GM19328 (cell line): ENCODE measurements around the gene FAM83F.
"Not testable (repeated sequence)": the region's sequence is repeated elsewhere in the genome, so short reads cannot be mapped to it uniquely, and the experiment has no call there.

Experiments
- ATAC-seq: cut with Tn5 transposase; IDR thresholded peaks from one replicate; pipeline ENCODE4 v1.9.1; 2021; ENCODE audit warnings: mild to moderate bottlenecking, moderate library complexity; ENCODE audit not compliant: unreplicated experiment

FAM83F gene

GRCh38 chr22:39992894-39993293 is 1.9 kb upstream of the FAM83F start:
- ATAC-seq = not testable (repeated sequence)

- ATAC-seq = no peak
These were observed 651 bp upstream of the FAM83F start for GRCh38 chr22:39994041-39994565.

- no peak for ATAC-seq
These were observed 869 bp downstream of the FAM83F start for GRCh38 chr22:39995393-39996252.

- no peak for ATAC-seq
These were observed 2.0 kb downstream of the FAM83F start for GRCh38 chr22:39996732-39997131.

DNA sequence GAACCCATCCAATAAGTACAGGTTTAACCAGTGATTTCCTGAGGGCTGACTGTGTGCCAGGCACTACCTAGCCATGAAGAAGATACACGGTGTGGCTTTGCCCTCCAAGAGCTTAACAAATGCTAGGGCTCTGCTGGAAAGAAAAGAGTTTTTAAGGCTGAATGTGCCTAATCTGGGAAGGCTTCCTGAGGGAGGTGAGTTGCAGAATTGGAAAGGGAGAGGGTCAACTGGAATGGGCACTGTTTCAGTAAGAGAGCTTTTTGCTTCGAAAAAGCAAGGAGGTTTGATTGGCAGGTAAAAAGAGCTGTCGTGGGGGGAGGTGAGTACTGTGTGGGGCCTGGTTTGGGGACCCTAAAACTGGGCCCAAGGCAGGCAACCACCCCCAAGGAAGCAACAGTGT is 2.7 kb downstream of the FAM83F start:
- ATAC-seq = no peak

- no peak for ATAC-seq
These were observed 3.4 kb downstream of the FAM83F start for GRCh38 chr22:39997939-39998726.

GRCh38 chr22:39999144-39999757 is 4.5 kb downstream of the FAM83F start:
- ATAC-seq = no peak

DNA sequence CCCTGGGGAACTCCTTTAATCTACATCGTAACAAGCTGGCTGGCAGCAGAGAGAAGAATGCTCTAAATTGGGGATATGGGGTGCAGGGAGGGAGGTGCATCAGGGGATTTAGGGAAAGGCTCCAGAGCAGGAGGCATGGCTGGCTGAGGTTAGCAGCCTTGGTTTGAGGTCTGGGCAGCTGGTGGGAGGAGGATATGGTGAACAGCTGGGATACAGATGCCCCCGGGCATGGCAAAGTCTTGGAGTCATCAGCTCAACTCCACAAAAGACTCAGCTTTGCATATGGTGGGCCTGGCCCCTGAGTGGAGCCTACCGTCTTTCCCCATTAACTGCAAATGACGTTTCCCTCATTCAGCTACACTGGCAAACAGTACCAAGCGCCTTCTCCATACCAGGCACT is 5.4 kb downstream of the FAM83F start:
- no peak for ATAC-seq

- no peak for ATAC-seq
These were observed 6.4 kb downstream of the FAM83F start for GRCh38 chr22:40001106-40001505.

DNA sequence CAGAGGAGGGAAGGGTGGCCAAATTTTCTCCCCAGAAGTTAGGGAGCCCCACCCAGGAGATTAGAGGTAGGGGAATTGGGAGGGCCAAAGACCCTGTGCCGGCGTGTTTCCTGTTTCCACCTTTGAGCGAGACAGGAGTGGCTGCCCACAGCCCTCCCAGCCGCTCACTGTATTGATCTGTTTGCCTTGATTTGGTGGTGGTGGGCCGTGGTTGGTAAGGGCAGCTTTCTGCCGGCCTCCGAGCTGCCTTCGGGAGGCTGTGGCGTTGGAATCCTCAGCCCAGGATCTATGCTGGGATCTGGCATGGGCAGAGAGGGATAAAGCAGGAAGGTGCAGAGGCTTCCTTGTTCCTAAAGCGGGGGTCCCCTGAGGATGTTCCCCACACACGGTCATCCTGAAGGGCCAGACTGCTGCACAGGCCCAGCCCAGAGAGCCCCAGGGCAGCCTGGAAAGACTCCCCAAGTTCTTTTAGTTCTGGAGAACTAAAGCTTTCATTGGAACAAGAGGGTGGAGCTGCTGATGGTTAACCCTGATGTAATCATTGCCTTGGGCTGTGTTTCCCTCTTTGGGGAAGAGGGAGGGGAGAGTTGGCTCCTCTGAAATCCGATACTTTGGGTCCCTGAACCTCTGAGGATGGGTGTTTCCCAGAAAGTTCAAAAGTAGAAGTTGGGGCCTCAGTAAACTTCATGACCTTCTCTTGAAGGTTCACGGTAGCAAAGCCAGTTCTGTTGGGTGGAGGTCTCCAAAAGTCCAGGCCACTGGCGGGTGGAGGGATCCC is 7.2 kb downstream of the FAM83F start:
- no peak for ATAC-seq

GRCh38 chr22:40002935-40003715 is 8.4 kb downstream of the FAM83F start:
- no peak for ATAC-seq

DNA sequence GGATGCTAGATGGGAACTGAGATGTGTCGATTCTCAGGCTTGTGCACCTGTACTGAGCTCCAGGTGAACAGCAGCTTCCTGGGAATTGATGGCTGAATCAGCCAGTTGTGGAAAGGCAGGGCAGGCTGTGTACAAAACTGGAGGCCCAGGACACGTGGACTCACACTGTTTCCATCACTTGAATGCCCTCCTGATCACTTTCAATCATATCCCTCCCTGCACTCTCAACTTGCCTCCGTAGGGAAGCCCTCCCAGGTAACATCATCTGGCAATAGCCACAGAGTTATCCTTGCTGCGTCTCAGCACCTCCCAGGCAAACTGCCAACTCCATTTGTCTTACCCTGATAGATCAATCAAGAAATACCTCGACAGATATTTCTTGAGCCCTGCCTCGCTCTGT is 10.1 kb downstream of the FAM83F start:
- no peak for ATAC-seq

GRCh38 chr22:40006641-40007040 is 11.9 kb downstream of the FAM83F start:
- ATAC-seq = no peak

- ATAC-seq = no peak
These were observed 13.3 kb downstream of the FAM83F start for GRCh38 chr22:40007853-40008710.

- no peak for ATAC-seq
These were observed 14.1 kb downstream of the FAM83F start for GRCh38 chr22:40008726-40009291.

DNA sequence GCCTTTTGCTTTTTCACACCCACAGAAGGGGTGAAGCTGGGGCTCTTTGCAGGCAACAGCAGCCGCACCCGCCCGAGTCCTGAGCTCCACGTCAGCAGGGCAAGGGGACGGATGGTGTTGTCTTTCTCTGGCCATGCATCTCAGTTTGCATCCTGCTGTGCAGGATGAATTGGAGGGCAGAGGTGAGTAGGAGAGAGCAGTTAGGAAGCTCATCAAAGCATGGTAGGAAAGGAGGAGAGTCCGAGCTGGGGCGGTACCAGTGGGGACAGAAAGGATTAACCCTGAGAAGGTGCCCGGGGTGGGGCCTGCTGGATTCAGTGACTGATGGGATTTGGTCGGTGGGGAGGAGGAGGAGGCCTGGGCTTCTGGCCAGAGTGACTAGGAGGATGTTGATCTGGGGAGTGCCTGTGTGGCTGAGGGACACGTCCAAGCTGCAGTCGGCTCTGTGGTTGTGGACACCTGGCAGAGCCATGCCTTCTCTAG is 14.6 kb downstream of the FAM83F start:
- ATAC-seq = no peak

- no peak for ATAC-seq
These were observed 15.4 kb downstream of the FAM83F start for GRCh38 chr22:40009951-40010671.

DNA sequence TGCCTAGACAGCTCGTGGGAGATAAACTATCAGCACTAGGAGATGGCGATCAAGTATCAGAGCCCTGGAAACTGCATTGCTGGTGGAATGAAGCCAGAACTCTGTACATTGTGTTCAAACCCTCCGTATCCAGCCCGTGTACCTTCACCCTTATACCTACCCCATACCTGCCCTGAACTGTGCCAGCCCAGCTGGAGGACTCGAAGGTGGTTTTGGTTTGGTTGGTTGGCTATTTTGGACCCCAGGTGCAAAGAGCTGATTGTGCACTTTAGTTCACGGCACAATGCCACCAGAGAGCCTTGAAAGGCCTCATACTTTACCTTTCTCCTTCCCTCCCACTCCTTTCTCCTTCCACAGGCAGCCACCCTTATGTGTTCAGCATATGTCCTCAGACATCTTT is 16.0 kb downstream of the FAM83F start:
- no peak for ATAC-seq
